ENCODE measurements around the gene TMEM80. TPM values are rescaled to one million over a fixed set of nuclear protein-coding genes. Genes with fewer than 3 reads are reported as not detected.

Gene TMEM80
- total and polyA plus RNA-seq, 9 of the 15 experiments (the other 6 are each of a cell fraction or from before 2014, with no cell fraction given), result 5.1 to 30.1 (median 12.4) TPM

GRCh38 chr11:690738-691633 lies 4.6 kb upstream of the TMEM80 start (continued):
- TF ChIP-seq, protein P1, sequence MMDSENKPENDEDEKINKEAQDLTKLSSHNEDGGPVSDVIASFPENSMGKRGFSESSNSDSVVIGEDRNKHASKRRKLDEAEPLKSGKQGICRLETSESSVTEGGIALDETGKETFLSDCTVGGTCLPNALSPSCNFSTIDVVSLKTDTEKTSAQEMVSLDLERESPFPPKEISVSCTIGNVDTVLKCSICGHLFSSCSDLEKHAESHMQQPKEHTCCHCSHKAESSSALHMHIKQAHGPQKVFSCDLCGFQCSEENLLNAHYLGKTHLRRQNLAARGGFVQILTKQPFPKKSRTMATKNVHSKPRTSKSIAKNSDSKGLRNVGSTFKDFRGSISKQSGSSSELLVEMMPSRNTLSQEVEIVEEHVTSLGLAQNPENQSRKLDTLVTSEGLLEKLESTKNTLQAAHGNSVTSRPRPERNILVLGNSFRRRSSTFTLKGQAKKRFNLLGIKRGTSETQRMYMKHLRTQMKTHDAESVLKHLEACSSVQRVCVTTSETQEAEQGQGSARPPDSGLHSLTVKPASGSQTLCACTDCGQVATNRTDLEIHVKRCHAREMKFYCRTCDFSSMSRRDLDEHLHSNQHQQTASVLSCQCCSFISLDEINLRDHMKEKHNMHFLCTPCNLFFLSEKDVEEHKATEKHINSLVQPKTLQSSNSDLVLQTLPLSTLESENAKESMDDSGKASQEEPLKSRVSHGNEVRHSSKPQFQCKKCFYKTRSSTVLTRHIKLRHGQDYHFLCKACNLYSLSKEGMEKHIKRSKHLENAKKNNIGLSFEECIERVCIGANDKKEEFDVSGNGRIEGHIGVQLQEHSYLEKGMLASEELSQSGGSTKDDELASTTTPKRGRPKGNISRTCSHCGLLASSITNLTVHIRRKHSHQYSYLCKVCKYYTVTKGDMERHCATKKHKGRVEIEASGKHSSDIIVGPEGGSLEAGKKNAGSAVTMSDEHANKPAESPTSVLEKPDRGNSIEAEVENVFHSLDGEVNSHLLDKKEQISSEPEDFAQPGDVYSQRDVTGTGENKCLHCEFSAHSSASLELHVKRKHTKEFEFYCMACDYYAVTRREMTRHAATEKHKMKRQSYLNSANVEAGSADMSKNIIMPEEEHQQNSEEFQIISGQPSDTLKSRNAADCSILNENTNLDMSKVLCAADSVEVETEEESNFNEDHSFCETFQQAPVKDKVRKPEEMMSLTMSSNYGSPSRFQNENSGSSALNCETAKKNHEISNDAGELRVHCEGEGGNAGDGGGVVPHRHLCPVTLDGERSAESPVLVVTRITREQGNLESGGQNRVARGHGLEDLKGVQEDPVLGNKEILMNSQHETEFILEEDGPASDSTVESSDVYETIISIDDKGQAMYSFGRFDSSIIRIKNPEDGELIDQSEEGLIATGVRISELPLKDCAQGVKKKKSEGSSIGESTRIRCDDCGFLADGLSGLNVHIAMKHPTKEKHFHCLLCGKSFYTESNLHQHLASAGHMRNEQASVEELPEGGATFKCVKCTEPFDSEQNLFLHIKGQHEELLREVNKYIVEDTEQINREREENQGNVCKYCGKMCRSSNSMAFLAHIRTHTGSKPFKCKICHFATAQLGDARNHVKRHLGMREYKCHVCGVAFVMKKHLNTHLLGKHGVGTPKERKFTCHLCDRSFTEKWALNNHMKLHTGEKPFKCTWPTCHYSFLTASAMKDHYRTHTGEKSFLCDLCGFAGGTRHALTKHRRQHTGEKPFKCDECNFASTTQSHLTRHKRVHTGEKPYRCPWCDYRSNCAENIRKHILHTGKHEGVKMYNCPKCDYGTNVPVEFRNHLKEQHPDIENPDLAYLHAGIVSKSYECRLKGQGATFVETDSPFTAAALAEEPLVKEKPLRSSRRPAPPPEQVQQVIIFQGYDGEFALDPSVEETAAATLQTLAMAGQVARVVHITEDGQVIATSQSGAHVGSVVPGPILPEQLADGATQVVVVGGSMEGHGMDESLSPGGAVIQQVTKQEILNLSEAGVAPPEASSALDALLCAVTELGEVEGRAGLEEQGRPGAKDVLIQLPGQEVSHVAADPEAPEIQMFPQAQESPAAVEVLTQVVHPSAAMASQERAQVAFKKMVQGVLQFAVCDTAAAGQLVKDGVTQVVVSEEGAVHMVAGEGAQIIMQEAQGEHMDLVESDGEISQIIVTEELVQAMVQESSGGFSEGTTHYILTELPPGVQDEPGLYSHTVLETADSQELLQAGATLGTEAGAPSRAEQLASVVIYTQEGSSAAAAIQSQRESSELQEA (IDR thresholded peaks at IDR 0.05; ENCODE audit: low read depth), result no peak
- TF ChIP-seq, protein P2, sequence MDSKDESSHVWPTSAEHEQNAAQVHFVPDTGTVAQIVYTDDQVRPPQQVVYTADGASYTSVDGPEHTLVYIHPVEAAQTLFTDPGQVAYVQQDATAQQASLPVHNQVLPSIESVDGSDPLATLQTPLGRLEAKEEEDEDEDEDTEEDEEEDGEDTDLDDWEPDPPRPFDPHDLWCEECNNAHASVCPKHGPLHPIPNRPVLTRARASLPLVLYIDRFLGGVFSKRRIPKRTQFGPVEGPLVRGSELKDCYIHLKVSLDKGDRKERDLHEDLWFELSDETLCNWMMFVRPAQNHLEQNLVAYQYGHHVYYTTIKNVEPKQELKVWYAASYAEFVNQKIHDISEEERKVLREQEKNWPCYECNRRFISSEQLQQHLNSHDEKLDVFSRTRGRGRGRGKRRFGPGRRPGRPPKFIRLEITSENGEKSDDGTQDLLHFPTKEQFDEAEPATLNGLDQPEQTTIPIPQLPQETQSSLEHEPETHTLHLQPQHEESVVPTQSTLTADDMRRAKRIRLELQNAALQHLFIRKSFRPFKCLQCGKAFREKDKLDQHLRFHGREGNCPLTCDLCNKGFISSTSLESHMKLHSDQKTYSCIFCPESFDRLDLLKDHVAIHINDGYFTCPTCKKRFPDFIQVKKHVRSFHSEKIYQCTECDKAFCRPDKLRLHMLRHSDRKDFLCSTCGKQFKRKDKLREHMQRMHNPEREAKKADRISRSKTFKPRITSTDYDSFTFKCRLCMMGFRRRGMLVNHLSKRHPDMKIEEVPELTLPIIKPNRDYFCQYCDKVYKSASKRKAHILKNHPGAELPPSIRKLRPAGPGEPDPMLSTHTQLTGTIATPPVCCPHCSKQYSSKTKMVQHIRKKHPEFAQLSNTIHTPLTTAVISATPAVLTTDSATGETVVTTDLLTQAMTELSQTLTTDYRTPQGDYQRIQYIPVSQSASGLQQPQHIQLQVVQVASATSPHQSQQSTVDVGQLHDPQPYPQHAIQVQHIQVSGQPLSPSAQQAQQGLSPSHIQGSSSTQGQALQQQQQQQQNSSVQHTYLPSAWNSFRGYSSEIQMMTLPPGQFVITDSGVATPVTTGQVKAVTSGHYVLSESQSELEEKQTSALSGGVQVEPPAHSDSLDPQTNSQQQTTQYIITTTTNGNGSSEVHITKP (IDR thresholded peaks at IDR 0.05; ENCODE audit: partially characterized antibody), result peak; percentile 37
- no peak for TF ChIP-seq SNIP1 (IDR thresholded peaks at IDR 0.05; ENCODE audit: low read depth)
- no peak for TF ChIP-seq POLR2A (conservative IDR thresholded peaks at IDR 0.05)
- TF ChIP-seq LEF1 (IDR thresholded peaks at IDR 0.05), result peak; percentile 33; the same call in 1 of the 2 replicates
- TF ChIP-seq ASH1L (IDR thresholded peaks at IDR 0.05; ENCODE audit: borderline replicate concordance, low read depth, partially characterized antibody), result no peak
- TF ChIP-seq MYC (IDR thresholded peaks at IDR 0.05; ENCODE audit: low read depth, low read length), result no peak
- no peak for TF ChIP-seq MYC (CRISPR knock-in tag; IDR thresholded peaks at IDR 0.05; ENCODE audit: borderline replicate concordance, low read depth)
- no peak for TF ChIP-seq SP2 (IDR thresholded peaks at IDR 0.05; ENCODE audit: extremely low read depth, low read depth, low read length, poor library complexity, severe bottlenecking)
- TF ChIP-seq UBTF (IDR thresholded peaks at IDR 0.05; ENCODE audit: borderline replicate concordance in 1 of 2, low read depth in 2 of 2, low read length in 2 of 2), result peak in 1 of 2 experiments; percentile 90; a peak in 1 of 4 replicates
